GM21447 (cell line): ENCODE measurements around the gene SOWAHA.
"Not testable (repeated sequence)": the region's sequence is repeated elsewhere in the genome, so short reads cannot be mapped to it uniquely, and the experiment has no call there.

Experiments used
- ATAC-seq: cut with Tn5 transposase; IDR thresholded peaks from one replicate; pipeline ENCODE4 v1.9.1; 2021; ENCODE audit not compliant: unreplicated experiment

Gene SOWAHA

GRCh38 chr5:132848270-132848669, 35.2 kb downstream of the SOWAHA start:
- no peak for ATAC-seq

DNA sequence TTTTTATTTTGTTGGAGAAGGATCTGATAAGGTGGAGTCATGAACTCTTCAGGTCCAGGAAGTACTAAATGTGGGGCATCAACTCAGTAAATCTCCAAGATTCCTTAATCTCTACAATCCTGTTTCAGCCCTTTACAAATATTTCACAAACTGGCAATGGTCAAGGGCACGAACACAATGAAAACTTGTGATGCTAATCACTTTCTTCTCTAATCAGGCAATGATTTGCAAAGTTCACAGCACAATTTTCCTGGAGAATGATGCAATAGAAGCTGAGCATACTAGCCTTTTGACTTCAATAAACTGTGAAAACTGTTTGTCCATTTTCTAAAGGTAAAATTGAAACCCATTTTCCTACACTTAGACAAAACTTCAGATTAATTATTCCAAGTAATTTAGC, 36.2 kb downstream of the SOWAHA start:
- ATAC-seq: no peak

- ATAC-seq: no peak
Observed at GRCh38 chr5:132850066-132850465, 37.0 kb downstream of the SOWAHA start.

DNA sequence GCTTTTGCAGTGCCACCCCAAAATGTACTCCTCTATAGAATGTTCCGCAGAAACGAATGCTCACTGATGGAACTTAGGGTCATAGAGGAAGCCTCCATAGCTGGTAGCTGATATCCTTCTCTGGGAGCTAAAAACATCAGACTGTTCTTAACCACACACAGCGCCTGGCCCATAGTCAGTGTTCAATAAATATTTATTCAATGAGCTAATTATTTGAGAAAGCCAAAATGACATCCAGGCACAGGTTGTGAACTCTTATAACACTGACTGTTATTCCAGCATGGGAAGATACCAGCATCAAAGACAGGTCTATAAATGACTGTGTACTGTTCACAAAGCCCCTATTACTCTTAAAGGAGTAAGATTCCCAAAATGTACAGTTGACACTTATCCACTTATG, 40.2 kb downstream of the SOWAHA start:
- no peak for ATAC-seq

DNA sequence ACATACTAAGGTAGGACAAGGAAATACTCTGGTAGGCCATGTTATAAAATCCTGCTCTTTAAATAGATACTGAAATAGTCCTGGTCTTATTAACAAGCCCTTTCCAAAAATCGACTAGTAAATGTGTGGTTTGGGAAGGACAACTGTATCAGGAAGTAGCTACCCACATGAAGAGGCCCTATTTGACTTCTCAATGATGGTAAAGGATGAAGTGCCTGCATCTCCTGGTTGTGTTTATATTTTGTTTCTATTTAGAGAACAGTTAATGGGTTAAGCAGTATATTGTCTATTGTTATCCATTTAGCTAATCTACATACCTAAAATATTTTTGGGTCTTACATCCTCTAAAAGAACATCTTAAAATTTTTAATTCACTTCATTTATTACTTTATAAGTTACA, 40.7 kb downstream of the SOWAHA start:
- no peak for ATAC-seq

DNA sequence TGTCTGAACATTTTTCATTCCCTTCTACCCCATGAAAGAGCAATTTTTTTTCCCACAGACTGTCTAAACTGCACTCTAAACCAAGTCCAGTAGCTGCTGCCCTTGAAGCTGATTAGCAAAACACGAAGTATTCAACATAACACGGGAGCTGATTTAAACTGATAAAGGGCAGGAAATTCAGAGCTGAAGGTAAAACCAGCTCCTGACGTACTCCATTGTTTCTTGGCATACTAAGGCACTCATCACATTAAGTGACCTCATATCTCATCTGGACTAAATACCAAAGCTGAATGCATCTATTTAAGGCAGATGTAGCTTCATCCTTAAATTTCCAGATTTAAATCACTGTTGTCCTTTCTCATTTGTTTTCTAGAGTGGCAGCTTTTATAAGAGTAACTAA, 41.2 kb downstream of the SOWAHA start:
- no peak for ATAC-seq

DNA sequence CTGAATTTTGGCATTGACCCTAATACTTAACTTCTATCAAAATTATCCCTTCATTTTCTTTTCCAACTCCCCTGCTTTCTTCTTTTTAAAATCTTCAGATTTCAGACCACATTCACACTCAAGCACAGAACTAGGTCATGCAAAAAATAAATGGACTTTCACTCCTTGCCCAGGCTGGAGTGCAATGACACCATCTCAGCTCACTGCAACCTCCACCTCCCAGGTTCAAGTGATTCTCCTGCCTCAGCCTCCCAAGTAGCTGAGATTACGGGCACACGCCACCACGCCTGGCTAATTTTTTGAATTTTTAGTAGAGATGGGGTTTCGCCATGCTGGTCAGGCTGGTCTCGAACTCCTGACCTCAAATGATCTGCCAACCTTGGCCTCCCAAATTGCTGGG, 41.9 kb downstream of the SOWAHA start:
- not testable (repeated sequence) for ATAC-seq

DNA sequence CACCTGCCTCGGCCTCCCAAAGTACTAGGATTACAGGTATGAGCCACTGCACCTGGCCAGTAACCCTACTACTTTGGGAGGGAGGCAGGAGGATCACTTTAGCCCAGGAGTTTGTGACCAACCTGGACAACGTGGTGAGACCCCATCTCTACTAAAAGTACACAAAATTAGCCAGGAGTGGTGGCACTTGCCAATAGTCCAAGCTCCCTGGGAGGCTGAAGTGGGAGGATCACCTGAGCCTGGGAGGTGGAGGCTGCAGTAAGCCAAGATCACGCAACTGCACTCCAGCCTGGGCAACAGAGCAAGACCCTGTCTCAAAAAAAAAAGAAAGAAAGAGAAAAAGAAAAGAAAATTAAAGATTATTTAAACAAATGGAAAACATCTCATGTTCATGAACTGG, 42.9 kb downstream of the SOWAHA start:
- ATAC-seq: no peak

- no peak for ATAC-seq
Observed at GRCh38 chr5:132859889-132860437, 46.9 kb downstream of the SOWAHA start.

- no peak for ATAC-seq
Observed at GRCh38 chr5:132860742-132861141, 47.6 kb downstream of the SOWAHA start.

DNA sequence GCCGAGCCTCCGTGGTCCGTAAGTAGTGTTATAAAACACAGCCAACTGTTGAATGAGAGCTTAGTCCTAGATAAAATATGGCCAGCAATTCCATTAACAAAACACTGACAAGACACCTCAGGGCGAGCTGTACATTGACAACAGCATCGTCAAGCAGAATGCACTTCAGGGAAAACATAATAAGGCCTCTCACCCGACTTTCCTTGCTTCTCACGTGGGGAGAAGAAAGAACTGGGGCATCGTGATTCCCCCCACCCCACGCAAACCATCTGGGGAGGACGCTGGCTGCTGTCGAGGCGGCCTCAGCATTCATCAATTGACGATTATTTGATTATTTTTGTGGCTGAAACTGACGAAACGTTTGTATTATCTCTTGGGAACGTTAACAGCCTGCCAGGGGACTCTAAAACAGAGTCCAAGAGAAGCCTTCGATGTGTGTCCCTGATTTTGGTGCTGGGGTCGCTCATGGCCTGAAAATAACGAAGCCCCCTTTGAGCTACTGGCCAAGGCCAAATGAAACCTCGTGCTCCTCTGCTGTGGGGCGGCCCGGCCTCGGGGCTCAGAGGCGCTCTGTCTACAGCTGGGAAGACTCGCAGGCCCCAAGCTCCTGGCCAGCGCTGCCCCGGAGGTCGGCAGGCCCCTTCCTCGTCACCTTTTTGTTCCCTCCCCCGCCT, 52.7 kb downstream of the SOWAHA start:
- ATAC-seq: peak; percentile 14
